Activated naive CD4-positive, alpha-beta T cell treated with anti-CD3 and anti-CD28 coated beads, Interleukin-2, amount 10 ng/mL, durations not matched to agents 7 days and 5 days (primary cell): ENCODE results near the gene CRIP3.
"Not testable (repeated sequence)": the region's sequence is repeated elsewhere in the genome, so short reads cannot be mapped to it uniquely, and the experiment has no call there.

Experiments
- CTCF ChIA-PET: fragments of 350-600 bp; sonication (Branson Sonifier 250); formaldehyde crosslinking; loops from one replicate; lab custom pipeline; 2021; ENCODE audit warnings: antibody characterized with exemption; lab: Charles Lee
- DNase-seq: peaks from one replicate; pipeline ENCODE4 v3.0.0-alpha.2; 2020
- H3K27ac Mint-ChIP-seq: one replicate; pipeline ENCODE4 v1.8.0; 2021; ENCODE audit warnings: mild to moderate bottlenecking, moderate library complexity, mixed read lengths
- H3K27me3 Mint-ChIP-seq: one replicate; pipeline ENCODE4 v1.8.0; 2021; ENCODE audit warnings: mild to moderate bottlenecking, mixed read lengths
- H3K36me3 Mint-ChIP-seq: one replicate; pipeline ENCODE4 v1.8.0; 2021; ENCODE audit warnings: mixed read lengths
- H3K4me1 Mint-ChIP-seq: one replicate; pipeline ENCODE4 v1.8.0; 2021; ENCODE audit warnings: mixed read lengths
- H3K4me3 Mint-ChIP-seq: one replicate; pipeline ENCODE4 v1.8.0; 2021; ENCODE audit warnings: mild to moderate bottlenecking, moderate library complexity, mixed read lengths
- H3K9me3 Mint-ChIP-seq: one replicate; pipeline ENCODE4 v1.8.0; 2021; ENCODE audit warnings: mixed read lengths

The CRIP3 gene

GRCh38 chr6:43308101-43308989 lies at the start of gene CRIP3:
Gene CRIP3 (minus strand): TSS chr6:43308826. CDS start chr6:43308792, 34 bp downstream.
- CTCF ChIA-PET, result interaction anchor here (0.6 to 2.7 kb wide), 19 partner anchors 9 to 199 kb away, joined by 3 to 22 read pairs (median 4); partner anchors contain the start of genes ABCC10 and SLC22A7
- Mint-ChIP-seq H3K9me3 (no peaks in the 10 kb centered on the region), H3K27me3 (peaks cover 46% of the 10 kb centered on the region), H3K4me1 (peaks cover 13% of the 10 kb centered on the region), H3K4me3 (peak within 1 kb of the TSS; percentile 67), H3K27ac (no peak within 1 kb of the TSS), H3K36me3 (no peaks in the 10 kb centered on the region)
- DNase-seq, result peak; percentile 72

- CTCF ChIA-PET, result interaction anchor here (0.7 to 1.2 kb wide), 4 partner anchors 13 to 212 kb away, joined by 3 to 4 read pairs (median 3); partner anchors contain the start of gene ZNF318
- Mint-ChIP-seq H3K4me3 (no peak overlapping the region), H3K36me3 (peaks cover 47% of the 10 kb centered on the region), H3K4me1 (no peaks in the 10 kb centered on the region), H3K27ac (no peak overlapping the region), H3K9me3 (no peaks in the 10 kb centered on the region), H3K27me3 (no peaks in the 10 kb centered on the region)
- DNase-seq, result no peak
Observed at GRCh38 chr6:43355862-43356590, 47.4 kb upstream of the CRIP3 start.

DNA sequence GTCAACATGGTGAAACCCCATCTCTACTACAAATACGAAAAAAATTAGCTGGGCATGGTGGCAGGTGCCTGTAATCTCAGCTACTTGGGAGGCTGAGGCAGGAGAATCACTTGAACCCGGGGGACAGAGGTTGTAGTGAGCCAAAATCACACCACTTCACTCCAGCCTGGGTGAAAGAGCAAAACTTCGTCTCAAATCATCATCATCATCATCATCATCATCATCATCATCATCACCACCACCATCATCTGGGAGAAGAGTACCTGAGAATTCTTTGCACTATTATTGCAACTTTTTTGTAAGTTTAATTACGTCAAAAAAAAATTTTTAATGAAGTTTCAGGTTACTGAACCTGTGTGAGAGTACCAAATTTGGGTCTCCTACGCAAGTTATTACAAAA lies 43.3 kb upstream of the CRIP3 start:
- DNase-seq, H3K4me3 Mint-ChIP-seq, H3K4me1 Mint-ChIP-seq, CTCF ChIA-PET, H3K27me3 Mint-ChIP-seq, H3K27ac Mint-ChIP-seq, H3K9me3 Mint-ChIP-seq: not testable (repeated sequence)
- peaks cover 36% of the 10 kb centered on the region for H3K36me3 Mint-ChIP-seq

DNA sequence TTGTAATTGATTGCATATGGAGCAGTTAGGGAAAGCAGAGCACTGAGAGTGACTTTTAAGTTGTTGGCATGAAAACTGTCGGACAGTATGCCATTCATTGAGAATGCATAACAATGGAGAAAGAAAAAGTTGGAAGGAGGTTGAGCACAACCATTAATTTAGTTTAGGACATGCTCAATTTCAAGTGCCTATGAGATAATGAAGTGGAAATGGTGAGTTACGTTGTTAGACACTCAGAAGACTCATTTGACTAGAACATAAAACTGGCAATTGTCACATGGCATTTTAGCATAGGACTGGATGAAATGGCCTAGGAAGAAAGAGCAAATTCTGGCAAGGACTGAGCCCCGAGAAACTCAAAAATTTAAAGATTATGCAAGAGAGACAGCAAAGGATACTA lies 38.8 kb upstream of the CRIP3 start:
- Mint-ChIP-seq H3K36me3 (peaks cover 26% of the 10 kb centered on the region), H3K9me3 (no peaks in the 10 kb centered on the region), H3K27me3 (no peaks in the 10 kb centered on the region), H3K4me3 (no peak overlapping the region), H3K4me1 (no peaks in the 10 kb centered on the region), H3K27ac (no peak overlapping the region)
- DNase-seq, result no peak
- CTCF ChIA-PET, result no interaction called here

DNA sequence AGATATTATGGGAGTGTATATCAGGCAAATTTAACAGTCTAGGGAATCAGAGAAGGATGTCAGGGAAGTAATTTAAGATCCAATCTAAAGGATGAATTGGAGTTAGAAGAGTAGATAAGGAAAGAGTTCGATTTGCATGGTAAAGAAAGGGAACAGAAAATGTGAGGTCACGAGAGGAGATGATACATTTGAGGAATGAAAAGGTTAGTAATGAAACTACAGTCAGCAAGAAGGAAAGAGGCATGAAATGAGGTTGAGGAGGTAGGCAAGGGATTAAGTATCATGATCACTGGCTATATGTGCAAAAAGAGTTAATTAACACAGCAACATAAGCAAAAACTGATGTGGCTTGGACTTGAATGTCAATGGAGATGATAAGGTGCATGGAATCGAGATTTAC lies 38.4 kb upstream of the CRIP3 start:
- Mint-ChIP-seq H3K36me3 (peaks cover 28% of the 10 kb centered on the region), H3K27ac (no peak overlapping the region), H3K9me3 (no peaks in the 10 kb centered on the region), H3K27me3 (no peaks in the 10 kb centered on the region), H3K4me1 (no peaks in the 10 kb centered on the region), H3K4me3 (no peak overlapping the region)
- DNase-seq, result no peak
- CTCF ChIA-PET, result no interaction called here

- not testable (repeated sequence) for H3K9me3 Mint-ChIP-seq, H3K27me3 Mint-ChIP-seq, DNase-seq, H3K4me3 Mint-ChIP-seq, H3K4me1 Mint-ChIP-seq, H3K27ac Mint-ChIP-seq
- H3K36me3 Mint-ChIP-seq, result peaks cover 28% of the 10 kb centered on the region
- CTCF ChIA-PET, result interaction anchor here (1.0 to 1.1 kb wide), 2 partner anchors 11 to 49 kb away, joined by 3 to 4 read pairs; no protein-coding TSS in a partner anchor
Observed at GRCh38 chr6:43346243-43346642, 37.6 kb upstream of the CRIP3 start.

- H3K36me3 Mint-ChIP-seq, result peaks cover 47% of the 10 kb centered on the region
- H3K4me1 Mint-ChIP-seq, result peaks cover 7% of the 10 kb centered on the region
- DNase-seq, result no peak
- no peak overlapping the region for H3K4me3 Mint-ChIP-seq
- CTCF ChIA-PET, result no interaction called here
- no peaks in the 10 kb centered on the region for H3K9me3 Mint-ChIP-seq
- H3K27me3 Mint-ChIP-seq, result no peaks in the 10 kb centered on the region
- peak overlapping the region; percentile 13 for H3K27ac Mint-ChIP-seq
Observed at GRCh38 chr6:43339168-43339567, 30.5 kb upstream of the CRIP3 start.

- no peak for DNase-seq
- peaks cover 43% of the 10 kb centered on the region for H3K36me3 Mint-ChIP-seq
- H3K4me1 Mint-ChIP-seq, result peaks cover 7% of the 10 kb centered on the region
- no peaks in the 10 kb centered on the region for H3K9me3 Mint-ChIP-seq
- CTCF ChIA-PET, result no interaction called here
- no peaks in the 10 kb centered on the region for H3K27me3 Mint-ChIP-seq
- no peak overlapping the region for H3K27ac Mint-ChIP-seq
- H3K4me3 Mint-ChIP-seq, result no peak overlapping the region
Observed at GRCh38 chr6:43338243-43338642, 29.6 kb upstream of the CRIP3 start.

DNA sequence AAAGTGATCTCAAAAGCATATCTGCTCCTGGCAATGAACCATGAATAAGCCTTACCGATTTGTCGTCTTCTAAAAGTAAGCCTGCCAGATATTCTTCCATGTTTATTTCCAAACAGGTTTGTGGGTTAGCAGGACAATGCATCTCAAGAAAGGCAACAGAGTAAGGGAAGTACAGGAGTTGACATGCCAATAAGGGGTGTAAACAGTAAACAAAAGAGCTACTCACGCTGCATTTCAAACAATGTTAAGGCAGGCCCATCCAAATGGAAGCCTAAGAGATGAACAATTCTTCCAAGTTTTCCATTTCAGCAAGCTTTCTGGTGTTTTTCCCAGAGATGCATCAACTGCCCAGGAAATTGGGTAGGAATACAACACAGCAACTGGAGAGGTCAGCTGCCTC lies 27.8 kb upstream of the CRIP3 start:
- Mint-ChIP-seq H3K9me3 (no peaks in the 10 kb centered on the region), H3K4me1 (peaks cover 14% of the 10 kb centered on the region), H3K27me3 (no peaks in the 10 kb centered on the region), H3K36me3 (peaks cover 28% of the 10 kb centered on the region), H3K4me3 (no peak overlapping the region), H3K27ac (peak overlapping the region; percentile 46)
- no peak for DNase-seq
- CTCF ChIA-PET, result interaction anchor here (0.9 to 1.0 kb wide), 2 partner anchors 14 to 28 kb away, joined by 3 read pairs; partner anchors contain the start of gene CRIP3

DNA sequence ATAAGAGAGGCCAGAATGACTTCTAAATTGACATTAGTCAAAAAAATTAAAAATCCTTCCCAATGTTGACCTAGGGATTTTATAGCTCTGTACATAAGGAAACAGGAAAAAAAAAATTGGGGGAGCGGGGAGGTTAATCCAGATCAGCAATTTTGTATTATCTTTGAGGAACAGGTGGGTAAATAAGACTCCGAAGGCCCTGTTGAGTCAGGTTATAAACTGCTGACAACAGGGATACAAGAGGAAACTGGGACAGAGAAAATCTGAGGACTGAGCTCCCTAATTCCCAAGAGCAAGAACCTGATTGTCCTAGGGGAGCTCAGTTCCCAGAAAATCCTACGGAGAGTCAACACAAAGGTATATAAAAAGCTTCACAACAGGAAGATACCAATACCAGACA lies 26.8 kb upstream of the CRIP3 start:
- Mint-ChIP-seq H3K27ac (no peak overlapping the region), H3K9me3 (no peaks in the 10 kb centered on the region), H3K4me1 (peaks cover 18% of the 10 kb centered on the region), H3K27me3 (no peaks in the 10 kb centered on the region), H3K36me3 (peaks cover 20% of the 10 kb centered on the region), H3K4me3 (no peak overlapping the region)
- DNase-seq, result no peak
- CTCF ChIA-PET, result interaction anchor here (1.1 to 1.2 kb wide), 2 partner anchors 11 to 21 kb away, joined by 3 read pairs; no protein-coding TSS in a partner anchor

DNA sequence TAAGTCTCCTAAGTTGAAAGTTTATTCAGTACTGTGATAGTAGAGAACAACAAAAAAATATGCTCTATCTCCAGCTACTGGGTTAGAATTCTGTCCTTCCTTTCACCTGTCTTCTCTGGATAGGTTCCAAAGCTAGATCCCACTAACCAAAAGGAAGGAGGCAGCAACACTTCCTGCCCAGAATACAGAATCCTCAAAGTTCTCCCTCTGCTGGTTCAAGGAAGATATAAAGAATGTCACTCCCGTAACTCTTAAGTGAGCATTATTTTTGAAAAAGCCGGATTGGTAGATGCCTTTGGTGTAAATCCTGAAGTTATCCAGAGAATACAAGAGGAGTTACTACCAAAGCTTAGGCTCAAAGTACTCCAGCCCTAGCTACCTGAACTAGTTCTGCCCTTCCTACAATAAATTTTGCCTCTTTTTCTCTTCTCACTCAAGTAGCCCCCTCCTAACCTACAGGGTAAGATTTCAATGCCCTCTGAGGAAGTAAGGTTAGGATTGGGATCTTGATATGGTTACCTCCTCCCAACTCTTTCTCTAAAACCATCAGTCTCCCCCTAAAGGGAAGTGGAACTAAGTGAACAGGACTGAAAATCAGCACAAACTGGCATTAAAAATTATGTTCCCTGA lies 26.0 kb upstream of the CRIP3 start:
- no peaks in the 10 kb centered on the region for H3K9me3 Mint-ChIP-seq
- no peak overlapping the region for H3K4me3 Mint-ChIP-seq
- peaks cover 14% of the 10 kb centered on the region for H3K36me3 Mint-ChIP-seq
- peaks cover 18% of the 10 kb centered on the region for H3K4me1 Mint-ChIP-seq
- CTCF ChIA-PET, result interaction anchor here (0.7 to 1.4 kb wide), 5 partner anchors 12 to 172 kb away, joined by 3 to 4 read pairs (median 3); no protein-coding TSS in a partner anchor
- H3K27me3 Mint-ChIP-seq, result no peaks in the 10 kb centered on the region
- DNase-seq, result no peak
- no peak overlapping the region for H3K27ac Mint-ChIP-seq

DNA sequence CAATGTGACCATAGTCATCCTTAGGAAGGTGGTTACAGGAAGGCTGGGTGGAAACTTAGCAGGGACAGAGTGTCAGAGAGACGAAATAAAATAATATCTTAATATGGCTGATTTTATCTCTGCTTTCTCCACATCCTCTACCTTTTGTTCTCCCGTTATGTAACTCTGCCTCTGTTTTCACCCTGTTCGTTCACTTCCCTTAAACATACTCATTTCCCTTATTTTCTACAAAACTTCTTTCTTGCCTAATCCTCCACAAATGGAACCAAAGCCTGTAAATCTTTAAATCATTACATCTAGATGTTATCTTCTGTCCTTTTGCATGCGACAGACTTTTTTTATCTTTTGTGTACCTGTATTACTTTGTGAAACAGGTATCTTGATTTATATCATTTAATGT lies 23.3 kb upstream of the CRIP3 start:
- no peaks in the 10 kb centered on the region for H3K9me3 Mint-ChIP-seq
- DNase-seq, result no peak
- no peaks in the 10 kb centered on the region for H3K36me3 Mint-ChIP-seq
- H3K27me3 Mint-ChIP-seq, result no peaks in the 10 kb centered on the region
- peaks cover 11% of the 10 kb centered on the region for H3K4me1 Mint-ChIP-seq
- no peak overlapping the region for H3K27ac Mint-ChIP-seq
- H3K4me3 Mint-ChIP-seq, result no peak overlapping the region
- CTCF ChIA-PET, result no interaction called here

- Mint-ChIP-seq H3K4me3 (no peak overlapping the region), H3K27ac (no peak overlapping the region)
Observed at GRCh38 chr6:43331470-43331869, 22.8 kb upstream of the CRIP3 start.

DNA sequence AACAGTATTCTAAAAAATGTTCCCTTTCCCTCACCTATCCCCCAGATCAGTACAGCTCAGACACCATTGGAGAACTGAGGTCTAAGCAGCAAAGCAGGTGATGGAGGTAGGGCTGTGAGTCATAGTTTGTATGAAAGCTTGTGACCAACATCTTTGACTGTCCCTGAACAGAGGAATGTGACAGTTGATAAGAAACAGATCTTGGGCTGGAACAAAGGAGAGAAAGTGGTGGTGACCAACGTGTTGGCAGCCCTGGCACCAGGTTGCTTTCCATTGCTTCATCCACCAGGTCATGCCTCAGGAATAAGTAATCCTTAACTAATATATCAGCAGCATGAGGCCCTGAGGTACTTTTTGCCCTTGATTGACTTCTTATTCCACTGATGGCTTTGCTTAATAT lies 19.9 kb upstream of the CRIP3 start:
- H3K27me3 Mint-ChIP-seq, result no peaks in the 10 kb centered on the region
- DNase-seq, result no peak
- H3K27ac Mint-ChIP-seq, result no peak overlapping the region
- no peak overlapping the region for H3K4me3 Mint-ChIP-seq
- no peaks in the 10 kb centered on the region for H3K36me3 Mint-ChIP-seq
- peaks cover 11% of the 10 kb centered on the region for H3K4me1 Mint-ChIP-seq
- no peaks in the 10 kb centered on the region for H3K9me3 Mint-ChIP-seq
- CTCF ChIA-PET, result interaction anchor here (0.6 kb wide), 1 partner anchor 182 kb away, joined by 3 read pairs; the partner anchor contains the start of gene LRRC73

More at GRCh38 chr6:43331470-43331869, 22.8 kb upstream of the CRIP3 start:
- CTCF ChIA-PET, result no interaction called here
- H3K4me1 Mint-ChIP-seq, result peaks cover 11% of the 10 kb centered on the region
- no peaks in the 10 kb centered on the region for H3K9me3 Mint-ChIP-seq
- no peaks in the 10 kb centered on the region for H3K36me3 Mint-ChIP-seq
- DNase-seq, result no peak
- no peaks in the 10 kb centered on the region for H3K27me3 Mint-ChIP-seq
